ENCODE measurements around the gene ALX4. TPM values are rescaled to one million over a fixed set of nuclear protein-coding genes. Genes with fewer than 3 reads are reported as not detected.

The ALX4 gene
- total RNA-seq, 2 donors from 2014 or later, result not detected

GRCh38 chr11:44319170-44319551 is 9.2 kb upstream of the ALX4 start:
- Mint-ChIP-seq H3K4me3 (no peak overlapping the region), H3K27ac (no peak overlapping the region), H3K36me3 (ENCODE audit: low read depth) (peaks cover 2% of the 10 kb centered on the region), H3K4me1 (peaks cover 22% of the 10 kb centered on the region), H3K27me3 (peaks cover 91% of the 10 kb centered on the region)
- DNase-seq (no peak), ATAC-seq (no peak)
- H3K9me3 ChIP-seq (ENCODE audit: control insufficient read depth, low read length, poor library complexity, severe bottlenecking), result no peaks in the 10 kb centered on the region

GRCh38 chr11:44318369-44318768 is 8.4 kb upstream of the ALX4 start:
- H3K36me3 Mint-ChIP-seq (ENCODE audit: low read depth), result peaks cover 2% of the 10 kb centered on the region
- peak overlapping the region; percentile 55 for H3K4me3 Mint-ChIP-seq
- H3K9me3 ChIP-seq (ENCODE audit: control insufficient read depth, low read length, poor library complexity, severe bottlenecking), result no peaks in the 10 kb centered on the region
- H3K4me1 Mint-ChIP-seq, result peaks cover 23% of the 10 kb centered on the region
- DNase-seq, result no peak
- peaks cover 91% of the 10 kb centered on the region for H3K27me3 Mint-ChIP-seq
- no peak for ATAC-seq
- no peak overlapping the region for H3K27ac Mint-ChIP-seq

GRCh38 chr11:44316659-44317240 is 6.8 kb upstream of the ALX4 start:
- peak overlapping the region; percentile 56 for H3K4me3 Mint-ChIP-seq
- no peak for ATAC-seq
- H3K4me1 Mint-ChIP-seq, result peaks cover 26% of the 10 kb centered on the region
- DNase-seq, result no peak
- no peaks in the 10 kb centered on the region for H3K9me3 ChIP-seq (ENCODE audit: control insufficient read depth, low read length, poor library complexity, severe bottlenecking)
- H3K27ac Mint-ChIP-seq, result no peak overlapping the region
- peaks cover 93% of the 10 kb centered on the region for H3K27me3 Mint-ChIP-seq
- no peaks in the 10 kb centered on the region for H3K36me3 Mint-ChIP-seq (ENCODE audit: low read depth)

GRCh38 chr11:44315947-44316658 is 6.2 kb upstream of the ALX4 start:
- peaks cover 27% of the 10 kb centered on the region for H3K4me1 Mint-ChIP-seq
- no peaks in the 10 kb centered on the region for H3K9me3 ChIP-seq (ENCODE audit: control insufficient read depth, low read length, poor library complexity, severe bottlenecking)
- peaks cover 93% of the 10 kb centered on the region for H3K27me3 Mint-ChIP-seq
- no peak overlapping the region for H3K27ac Mint-ChIP-seq
- H3K4me3 Mint-ChIP-seq, result peak overlapping the region; percentile 39
- no peaks in the 10 kb centered on the region for H3K36me3 Mint-ChIP-seq (ENCODE audit: low read depth)
- no peak for ATAC-seq
- no peak for DNase-seq

GRCh38 chr11:44314733-44315132 is 4.8 kb upstream of the ALX4 start:
- Mint-ChIP-seq H3K4me1 (peaks cover 18% of the 10 kb centered on the region), H3K36me3 (ENCODE audit: low read depth) (no peaks in the 10 kb centered on the region), H3K4me3 (no peak overlapping the region), H3K27me3 (peaks cover 87% of the 10 kb centered on the region), H3K27ac (no peak overlapping the region)
- ATAC-seq, result no peak
- no peaks in the 10 kb centered on the region for H3K9me3 ChIP-seq (ENCODE audit: control insufficient read depth, low read length, poor library complexity, severe bottlenecking)
- DNase-seq, result no peak

- H3K4me3 Mint-ChIP-seq, result no peak overlapping the region
These were observed 4.0 kb upstream of the ALX4 start for GRCh38 chr11:44313761-44314489.

GRCh38 chr11:44312876-44313275 is 2.9 kb upstream of the ALX4 start:
- no peaks in the 10 kb centered on the region for H3K9me3 ChIP-seq (ENCODE audit: control insufficient read depth, low read length, poor library complexity, severe bottlenecking)
- H3K27ac Mint-ChIP-seq, result no peak overlapping the region
- ATAC-seq, result no peak
- peaks cover 14% of the 10 kb centered on the region for H3K4me1 Mint-ChIP-seq
- H3K4me3 Mint-ChIP-seq, result no peak overlapping the region
- no peak for DNase-seq
- H3K36me3 Mint-ChIP-seq (ENCODE audit: low read depth), result peaks cover 4% of the 10 kb centered on the region
- peaks cover 78% of the 10 kb centered on the region for H3K27me3 Mint-ChIP-seq

More at GRCh38 chr11:44313761-44314489, 4.0 kb upstream of the ALX4 start:
- H3K27ac Mint-ChIP-seq, result no peak overlapping the region
- DNase-seq, result no peak
- peaks cover 79% of the 10 kb centered on the region for H3K27me3 Mint-ChIP-seq
- no peaks in the 10 kb centered on the region for H3K36me3 Mint-ChIP-seq (ENCODE audit: low read depth)
- peaks cover 14% of the 10 kb centered on the region for H3K4me1 Mint-ChIP-seq
- ATAC-seq, result no peak
- no peaks in the 10 kb centered on the region for H3K9me3 ChIP-seq (ENCODE audit: control insufficient read depth, low read length, poor library complexity, severe bottlenecking)

GRCh38 chr11:44311339-44312261 is 1.7 kb upstream of the ALX4 start:
- Mint-ChIP-seq H3K36me3 (ENCODE audit: low read depth) (peaks cover 8% of the 10 kb centered on the region), H3K27ac (no peak overlapping the region), H3K27me3 (peaks cover 78% of the 10 kb centered on the region), H3K4me3 (peak overlapping the region; percentile 62), H3K4me1 (peaks cover 12% of the 10 kb centered on the region)
- H3K9me3 ChIP-seq (ENCODE audit: control insufficient read depth, low read length, poor library complexity, severe bottlenecking), result no peaks in the 10 kb centered on the region
- no peak for DNase-seq
- no peak for ATAC-seq

GRCh38 chr11:44310463-44311272 is 729 bp upstream of the ALX4 start:
- peaks cover 84% of the 10 kb centered on the region for H3K27me3 Mint-ChIP-seq
- H3K27ac Mint-ChIP-seq, result no peak overlapping the region
- ATAC-seq (no peak), DNase-seq (no peak)
- H3K9me3 ChIP-seq (ENCODE audit: control insufficient read depth, low read length, poor library complexity, severe bottlenecking), result no peaks in the 10 kb centered on the region
- H3K4me1 Mint-ChIP-seq, result peaks cover 15% of the 10 kb centered on the region
- H3K4me3 Mint-ChIP-seq, result peak overlapping the region; percentile 77
- H3K36me3 Mint-ChIP-seq (ENCODE audit: low read depth), result peaks cover 10% of the 10 kb centered on the region

GRCh38 chr11:44310206-44310462 is 195 bp upstream of the ALX4 start:
- Mint-ChIP-seq H3K36me3 (ENCODE audit: low read depth) (peaks cover 10% of the 10 kb centered on the region), H3K27ac (no peak overlapping the region), H3K4me1 (peaks cover 17% of the 10 kb centered on the region), H3K4me3 (peak overlapping the region; percentile 77), H3K27me3 (peaks cover 84% of the 10 kb centered on the region)
- DNase-seq, result no peak
- H3K9me3 ChIP-seq (ENCODE audit: control insufficient read depth, low read length, poor library complexity, severe bottlenecking), result no peaks in the 10 kb centered on the region
- ATAC-seq, result no peak

- H3K9me3 ChIP-seq (ENCODE audit: control insufficient read depth, low read length, poor library complexity, severe bottlenecking), result no peaks in the 10 kb centered on the region
These were observed 939 bp downstream of the ALX4 start for GRCh38 chr11:44308923-44309477.

GRCh38 chr11:44308256-44308922 is 1.6 kb downstream of the ALX4 start:
- Mint-ChIP-seq H3K27me3 (peaks cover 85% of the 10 kb centered on the region), H3K4me1 (peaks cover 27% of the 10 kb centered on the region), H3K36me3 (ENCODE audit: low read depth) (peaks cover 12% of the 10 kb centered on the region), H3K4me3 (peak overlapping the region; percentile 56), H3K27ac (no peak overlapping the region)
- DNase-seq (no peak), ATAC-seq (no peak)
- no peaks in the 10 kb centered on the region for H3K9me3 ChIP-seq (ENCODE audit: control insufficient read depth, low read length, poor library complexity, severe bottlenecking)

More at GRCh38 chr11:44308923-44309477, 939 bp downstream of the ALX4 start:
- Mint-ChIP-seq H3K27ac (no peak overlapping the region), H3K4me1 (peaks cover 26% of the 10 kb centered on the region), H3K27me3 (peaks cover 85% of the 10 kb centered on the region), H3K4me3 (peak overlapping the region; percentile 77), H3K36me3 (ENCODE audit: low read depth) (peaks cover 10% of the 10 kb centered on the region)
- no peak for DNase-seq
- no peak for ATAC-seq
